H1 (cell line): ENCODE measurements around the gene SNED1. TPM values are rescaled to one million over a fixed set of nuclear protein-coding genes. Genes with fewer than 3 reads are reported as not detected.

Source experiments
- CTCF ChIA-PET: fragments of 300-600 bp; sonication (Branson Sonifier 250); formaldehyde crosslinking; loops from one replicate; lab custom pipeline; 2021; ENCODE audit not compliant: partially characterized antibody; lab: Charles Lee
- POLR2A ChIA-PET: fragments of 300-600 bp; sonication (Branson Sonifier 250); formaldehyde crosslinking; loops from one replicate; lab custom pipeline; 2021; ENCODE audit warnings: inconsistent platforms; ENCODE audit not compliant: partially characterized antibody; lab: Charles Lee
- DNase-seq, 2 experiments: peaks; one replicate each; pipeline versions ENCODE4 v3.0.0 to v3.0.0-alpha.2; 2010 to 2022; ENCODE audit warnings: low spot score in 2 of 2, low read depth in 1 of 2, mixed read lengths in 1 of 2
- FAIRE-seq: peaks from 2 replicates; lab custom pipeline; 2011; peaks lifted over from hg19 to GRCh38; lab: Jason Lieb, UNC
- H2AFZ ChIP-seq: 2 replicates; pipeline ENCODE4 v1.8.1; 2012; ENCODE audit warnings: low read length, inconsistent platforms
- H2AK5ac ChIP-seq: 2 replicates; pipeline ENCODE4 v1.6.1; 2013; ENCODE audit warnings: low read depth, low read length
- H2BK120ac ChIP-seq: replicated peaks from 2 replicates; pipeline ENCODE3; 2013; ENCODE audit warnings: low read depth, low read length, inconsistent platforms
- H2BK12ac ChIP-seq: 2 replicates; pipeline ENCODE4 v1.6.1; 2013; ENCODE audit warnings: low read depth, low read length
- H2BK15ac ChIP-seq: 2 replicates; pipeline ENCODE4 v1.6.1; 2013; ENCODE audit warnings: low read length
- H2BK20ac ChIP-seq: 2 replicates; pipeline ENCODE4 v1.6.1; 2013; ENCODE audit warnings: low read length
- H2BK5ac ChIP-seq: 2 replicates; pipeline ENCODE4 v1.6.1; 2013; ENCODE audit warnings: low read depth, low read length
- H3K14ac ChIP-seq: 2 replicates; pipeline ENCODE4 v1.6.1; 2013; ENCODE audit warnings: inconsistent platforms; ENCODE audit not compliant: insufficient read length
- H3K18ac ChIP-seq: 2 replicates; pipeline ENCODE4 v1.6.1; 2013; ENCODE audit warnings: low read length; ENCODE audit errors: extremely low read depth
- H3K23ac ChIP-seq: 2 replicates; pipeline ENCODE4 v1.6.1; 2013; ENCODE audit warnings: inconsistent platforms; ENCODE audit not compliant: insufficient read length
- H3K23me2 ChIP-seq: 2 replicates; pipeline ENCODE4 v1.6.1; 2013; ENCODE audit warnings: low read depth, low read length
- H3K27ac ChIP-seq: 2 replicates; pipeline ENCODE4 v1.6.1; 2011; ENCODE audit warnings: low read depth, low read length, inconsistent platforms
- H3K27me3 ChIP-seq, 4 experiments: replicated peaks in 1 of 4; 1 replicate in 1 of 4; 2 replicates in 3 of 4; pipeline versions ENCODE4 v1.6.1 to v1.8.1; 2011 to 2013; ENCODE audit warnings: low read length in 3 of 4, mild to moderate bottlenecking in 3 of 4, inconsistent platforms in 2 of 4, mixed read lengths in 2 of 4, moderate library complexity in 1 of 4; ENCODE audit not compliant: control insufficient read depth in 3 of 4, insufficient read depth in 3 of 4; ENCODE audit errors: extremely low read depth in 1 of 4
- H3K36me3 ChIP-seq, 4 experiments: 2 replicates each; pipeline versions ENCODE4 v1.6.1 to v1.8.1; 2011 to 2013; ENCODE audit warnings: mild to moderate bottlenecking in 4 of 4, low read length in 3 of 4, moderate library complexity in 2 of 4, control low read depth in 1 of 4, inconsistent platforms in 1 of 4; ENCODE audit not compliant: insufficient read depth in 4 of 4, control insufficient read depth in 2 of 4
- H3K4ac ChIP-seq: replicated peaks from 2 replicates; pipeline ENCODE3; 2013; ENCODE audit warnings: low read length, low read depth, mixed read lengths, inconsistent platforms; ENCODE audit not compliant: insufficient read length
- H3K4me1 ChIP-seq, 4 experiments: replicated peaks in 1 of 4; 1 replicate in 1 of 4; 2 replicates in 3 of 4; pipeline versions ENCODE4 v1.6.1 to v1.8.1; 2011 to 2013; ENCODE audit warnings: low read length in 3 of 4, inconsistent platforms in 2 of 4, mixed read lengths in 1 of 4; ENCODE audit not compliant: insufficient read depth in 4 of 4, control insufficient read depth in 3 of 4
- H3K4me2 ChIP-seq, 2 experiments: 2 replicates each; pipeline versions ENCODE4 v1.6.1 to v1.8.1; 2011 to 2013; ENCODE audit warnings: low read depth in 2 of 2, low read length in 2 of 2, control low read depth in 1 of 2, inconsistent platforms in 1 of 2, mild to moderate bottlenecking in 1 of 2; ENCODE audit not compliant: insufficient read depth in 1 of 2
- H3K4me3 ChIP-seq, 4 experiments: fragments of 200-600, 300-600 bp in 1 of 4; sonication (generic), shearing (Covaris generic), sonication (Bioruptor Twin) in 1 of 4; 2 replicates each; pipeline versions ENCODE4 v1.5.1 to v1.8.1; 2011 to 2016; ENCODE audit warnings: low read length in 4 of 4, low read depth in 3 of 4, control low read depth in 2 of 4, inconsistent platforms in 2 of 4, mild to moderate bottlenecking in 2 of 4, mixed read lengths in 1 of 4, moderate library complexity in 1 of 4; ENCODE audit not compliant: insufficient read depth in 2 of 4; ENCODE audit errors: extremely low read depth in 1 of 4
- H3K56ac ChIP-seq: replicated peaks from 2 replicates; pipeline ENCODE3; 2013; ENCODE audit warnings: low read depth, mild to moderate bottlenecking, mixed read lengths, low read length, inconsistent platforms; ENCODE audit not compliant: insufficient read length
- H3K79me1 ChIP-seq: 2 replicates; pipeline ENCODE4 v1.6.1; 2013; ENCODE audit warnings: low read depth, low read length, control low read depth
- H3K79me2 ChIP-seq, 2 experiments: 2 replicates each; pipeline versions ENCODE4 v1.6.1 to v1.8.1; 2012 to 2013; ENCODE audit warnings: low read length in 2 of 2, mild to moderate bottlenecking in 2 of 2, inconsistent platforms in 1 of 2; ENCODE audit not compliant: insufficient read depth in 2 of 2, control insufficient read depth in 1 of 2
- H3K9ac ChIP-seq, 4 experiments: replicated peaks in 1 of 4; 1 replicate in 1 of 4; 2 replicates in 3 of 4; pipeline versions ENCODE4 v1.6.1 to v1.8.1; 2011 to 2013; ENCODE audit warnings: low read depth in 3 of 4, low read length in 3 of 4, control low read depth in 2 of 4, mild to moderate bottlenecking in 2 of 4, moderate library complexity in 2 of 4, inconsistent platforms in 1 of 4; ENCODE audit errors: extremely low read depth in 1 of 4
- H3K9me3 ChIP-seq, 2 experiments: 2 replicates each; pipeline versions ENCODE4 v1.6.1 to v1.8.1; 2012 to 2013; ENCODE audit warnings: mild to moderate bottlenecking in 2 of 2, moderate library complexity in 2 of 2, control low read depth in 1 of 2, inconsistent platforms in 1 of 2, low read depth in 1 of 2, low read length in 1 of 2, mixed read lengths in 1 of 2; ENCODE audit not compliant: insufficient read depth in 2 of 2
- H4K20me1 ChIP-seq, 2 experiments: replicated peaks in 1 of 2; 2 replicates each; pipeline versions ENCODE3 to v1.8.1; 2011 to 2013; ENCODE audit warnings: inconsistent platforms in 2 of 2, low read length in 2 of 2, mild to moderate bottlenecking in 1 of 2; ENCODE audit not compliant: insufficient read depth in 2 of 2, control insufficient read depth in 1 of 2
- H4K5ac ChIP-seq: 2 replicates; pipeline ENCODE4 v1.6.1; 2013; ENCODE audit warnings: low read length, low read depth, mixed read lengths, inconsistent platforms; ENCODE audit not compliant: insufficient read length
- H4K8ac ChIP-seq: 2 replicates; pipeline ENCODE4 v1.8.0; 2013; ENCODE audit warnings: mild to moderate bottlenecking, moderate library complexity, low read length, inconsistent platforms; ENCODE audit not compliant: insufficient read depth; ENCODE audit errors: extremely low read depth
- H4K91ac ChIP-seq: replicated peaks from 2 replicates; pipeline ENCODE3; 2013; ENCODE audit warnings: low read length, mixed read lengths, inconsistent platforms; ENCODE audit not compliant: insufficient read length
- CTBP2 ChIP-seq: IDR thresholded peaks from 2 replicates; pipeline ENCODE4 v1.7.0; 2011; ENCODE audit warnings: borderline replicate concordance, mild to moderate bottlenecking, moderate library complexity, mixed read lengths, low read length; ENCODE audit not compliant: insufficient read depth, insufficient read length
- KDM1A ChIP-seq: fragments of 200-600, 300-600 bp; sonication (generic); IDR thresholded peaks from 2 replicates; pipeline ENCODE4 v1.7.1; 2016; ENCODE audit warnings: mild to moderate bottlenecking, low read length, borderline replicate concordance
- MAFK ChIP-seq: IDR thresholded peaks from 2 replicates; pipeline ENCODE4 v1.6.1; 2012; ENCODE audit warnings: low read depth, mild to moderate bottlenecking, improper control_type of control experiment, low read length
- RAD21 ChIP-seq, 2 experiments: IDR thresholded peaks in 1 of 2; conservative IDR thresholded peaks in 1 of 2; 2 replicates each; pipeline ENCODE4 v1.6.1; 2011; ENCODE audit warnings: low read depth in 2 of 2, low read length in 2 of 2, improper control_type of control experiment in 1 of 2, inconsistent platforms in 1 of 2, mild to moderate bottlenecking in 1 of 2, moderate library complexity in 1 of 2
- SAP30 ChIP-seq: fragments of 300-600 bp; sonication (generic); IDR thresholded peaks from 2 replicates; pipeline ENCODE4 v1.7.1; 2012; ENCODE audit warnings: low read length, moderate library complexity, mild to moderate bottlenecking, inconsistent platforms; ENCODE audit not compliant: insufficient read depth, insufficient replicate concordance
- SIX5 ChIP-seq: IDR thresholded peaks from 2 replicates; pipeline ENCODE4 v1.6.1; 2011; ENCODE audit warnings: mild to moderate bottlenecking, low read depth, low read length
- SP2 ChIP-seq: IDR thresholded peaks from 2 replicates; pipeline ENCODE4 v1.6.1; 2012; ENCODE audit warnings: mild to moderate bottlenecking, low read length, inconsistent platforms
- TCF12 ChIP-seq: IDR thresholded peaks from 2 replicates; pipeline ENCODE4 v1.6.1; 2011; ENCODE audit warnings: low read depth, mild to moderate bottlenecking, low read length
- USF2 ChIP-seq: IDR thresholded peaks from 2 replicates; pipeline ENCODE4 v1.6.1; 2011; ENCODE audit warnings: low read length, improper control_type of control experiment
- whole genome bisulfite sequencing, 2 experiments: shearing (Covaris generic) in 1 of 2; methylation state at CpG; one replicate each; pipeline versions ENCODE4 v1.1.6 to v1.1.7; 2013 to 2015; ENCODE audit warnings: low lambda C conversion rate in 2 of 2, mixed read lengths in 2 of 2, inconsistent platforms in 1 of 2, low coverage in 1 of 2, missing lambda C conversion rate in 1 of 2; ENCODE audit not compliant: insufficient replicate concordance in 2 of 2, insufficient coverage in 1 of 2, insufficient read length in 1 of 2; ENCODE audit errors: extremely low coverage in 1 of 2, missing lambda C conversion rate in 1 of 2; 5-methylcytosine and 5-hydroxymethylcytosine counted together
- polyA plus RNA-seq, 7 experiments: library from polyadenylated mRNA; depleted of rRNA in 3 of 7; stranded (reverse) in 5 of 7; unstranded in 2 of 7; fragments of >200 nt in 5 of 7; fragments of 200-250 nt in 2 of 7; gene quantifications; 1 replicate in 5 of 7; 2 replicates in 1 of 7; 4 replicates in 1 of 7; pipeline versions ENCODE4 v1.2.1 to v1.2.3, GENCODE V29; 2011 to 2013; ENCODE audit warnings: missing spikeins in 2 of 7, mixed read lengths in 2 of 7
- total RNA-seq: library from RNA; stranded (reverse); fragmentation: NEBNext Ultra II Directional; extraction: Animal tissue kit (Norgen Biotek cat#: 25700); gene quantifications from 2 replicates; pipeline ENCODE4 v1.2.1, GENCODE V29; 2021

SNED1 gene
- total and polyA plus RNA-seq, 2 of the 8 experiments (the other 6 are each of a cell fraction or from before 2014, with no cell fraction given): 1.9 TPM

- no peak overlapping the region for H2BK15ac ChIP-seq
- H4K8ac ChIP-seq: no peak overlapping the region
- H4K5ac ChIP-seq: no peak overlapping the region
- H3K23me2 ChIP-seq: no peaks in the 10 kb centered on the region
- no peak overlapping the region for H3K27ac ChIP-seq
- H3K18ac ChIP-seq: no peak overlapping the region
- DNase-seq (no peak), FAIRE-seq (no peak)
- H3K56ac ChIP-seq: no peak overlapping the region
- H2BK5ac ChIP-seq: no peak overlapping the region
- no peak overlapping the region for H4K91ac ChIP-seq
- no peak overlapping the region for H2BK120ac ChIP-seq
- no peak overlapping the region for H3K4ac ChIP-seq
- WGBS, 2 experiments: 98% methylated on average over 8 of the region's 8 CpGs; no CpG with 5 or more reads in 1 of the 2 experiments
- CTCF ChIA-PET: no interaction called here
- TF ChIP-seq SIX5 (no peak), KDM1A (no peak), SAP30 (no peak), SP2 (no peak), TCF12 (no peak), MAFK (no peak), RAD21 (IDR thresholded peaks at IDR 0.05 in 1 of 2, conservative IDR thresholded peaks at IDR 0.05 in 1 of 2; ENCODE audit: low read depth in 2 of 2, low read length in 2 of 2) (no peak), CTBP2 (no peak), USF2 (no peak)
- TF ChIP-seq, all 59 proteins: peak for 0
- H3K4me1 ChIP-seq: no peaks in the 10 kb centered on the region
- no peak overlapping the region for H2BK12ac ChIP-seq
- POLR2A ChIA-PET: no interaction called here
- no peaks in the 10 kb centered on the region; the same call in 1 of the 2 replicates for H3K79me1 ChIP-seq
- H3K14ac ChIP-seq: no peak overlapping the region
- H3K4me2 ChIP-seq: no peak overlapping the region
- no peak overlapping the region for H3K9ac ChIP-seq
- no peaks in the 10 kb centered on the region for H3K9me3 ChIP-seq
- peaks cover 0 to 3% of the 10 kb centered on the region in 2 experiments for H4K20me1 ChIP-seq
- no peak overlapping the region for H3K4me3 ChIP-seq
- no peaks in the 10 kb centered on the region for H3K27me3 ChIP-seq
- no peak overlapping the region for H2AFZ ChIP-seq
- no peaks in the 10 kb centered on the region; a peak in 1 of 4 replicates for H3K79me2 ChIP-seq
- no peak overlapping the region for H2AK5ac ChIP-seq
- no peak overlapping the region for H3K23ac ChIP-seq
- peaks cover 4 to 19% (median 14%) of the 10 kb centered on the region in 4 experiments for H3K36me3 ChIP-seq
- no peak overlapping the region for H2BK20ac ChIP-seq
These were observed 90.0 kb downstream of the SNED1 start for GRCh38 chr2:241088376-241088775.
